SU-DHL-6 (cell line): Measurements from ENCODE around the gene ART4.

ENCODE experiments used
- EZH2phosphoT487 ChIP-seq: fragments of 200-600 bp; sonication (generic), shearing (Covaris generic); conservative IDR thresholded peaks from 2 replicates; pipeline ENCODE4 v1.6.1; 2018; ENCODE audit warnings: mild to moderate bottlenecking, antibody characterized with exemption, low read length, moderate library complexity, mixed read lengths
- TF ChIP-seq, protein P1 (sequence below): fragments of 200-600 bp; sonication (generic); IDR thresholded peaks from one replicate; pipeline ENCODE4 v1.5.1; 2017; ENCODE audit warnings: antibody characterized with exemption, mild to moderate bottlenecking, low read length, moderate library complexity; ENCODE audit not compliant: insufficient read depth, poor library complexity, severe bottlenecking

DNA sequence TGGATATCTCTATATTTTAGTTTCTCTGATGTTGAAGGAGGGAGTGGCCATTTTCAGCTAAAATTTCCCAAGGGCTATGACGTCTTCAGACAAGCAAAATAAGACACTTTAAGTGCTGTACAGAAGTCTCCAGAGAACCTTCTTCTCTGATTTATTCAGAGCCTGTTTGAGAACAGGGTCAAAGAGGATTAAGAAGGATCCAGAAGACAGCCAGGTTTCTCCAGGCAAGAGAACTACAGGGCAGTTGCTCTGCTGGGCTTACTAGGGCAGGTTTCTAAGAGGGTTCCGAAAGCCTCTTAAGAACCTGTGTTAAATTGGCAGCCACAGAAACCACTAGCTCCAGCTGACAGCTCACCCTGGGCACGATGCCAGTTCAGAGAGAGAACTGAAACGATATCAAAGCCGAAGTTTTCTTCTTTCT, 41.1 kb upstream of the ART4 start:
- TF ChIP-seq, protein P1, sequence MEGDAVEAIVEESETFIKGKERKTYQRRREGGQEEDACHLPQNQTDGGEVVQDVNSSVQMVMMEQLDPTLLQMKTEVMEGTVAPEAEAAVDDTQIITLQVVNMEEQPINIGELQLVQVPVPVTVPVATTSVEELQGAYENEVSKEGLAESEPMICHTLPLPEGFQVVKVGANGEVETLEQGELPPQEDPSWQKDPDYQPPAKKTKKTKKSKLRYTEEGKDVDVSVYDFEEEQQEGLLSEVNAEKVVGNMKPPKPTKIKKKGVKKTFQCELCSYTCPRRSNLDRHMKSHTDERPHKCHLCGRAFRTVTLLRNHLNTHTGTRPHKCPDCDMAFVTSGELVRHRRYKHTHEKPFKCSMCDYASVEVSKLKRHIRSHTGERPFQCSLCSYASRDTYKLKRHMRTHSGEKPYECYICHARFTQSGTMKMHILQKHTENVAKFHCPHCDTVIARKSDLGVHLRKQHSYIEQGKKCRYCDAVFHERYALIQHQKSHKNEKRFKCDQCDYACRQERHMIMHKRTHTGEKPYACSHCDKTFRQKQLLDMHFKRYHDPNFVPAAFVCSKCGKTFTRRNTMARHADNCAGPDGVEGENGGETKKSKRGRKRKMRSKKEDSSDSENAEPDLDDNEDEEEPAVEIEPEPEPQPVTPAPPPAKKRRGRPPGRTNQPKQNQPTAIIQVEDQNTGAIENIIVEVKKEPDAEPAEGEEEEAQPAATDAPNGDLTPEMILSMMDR: no peak
- TF ChIP-seq EZH2phosphoT487: no peak
